NCI-H128 (cell line): ENCODE results near the gene TTC28.

Source experiments
- DNase-seq: peaks from one replicate; lab custom pipeline; 2025; ENCODE audit not compliant: unreplicated experiment; lab: John Stamatoyannopoulos, UW

The TTC28 gene

DNA sequence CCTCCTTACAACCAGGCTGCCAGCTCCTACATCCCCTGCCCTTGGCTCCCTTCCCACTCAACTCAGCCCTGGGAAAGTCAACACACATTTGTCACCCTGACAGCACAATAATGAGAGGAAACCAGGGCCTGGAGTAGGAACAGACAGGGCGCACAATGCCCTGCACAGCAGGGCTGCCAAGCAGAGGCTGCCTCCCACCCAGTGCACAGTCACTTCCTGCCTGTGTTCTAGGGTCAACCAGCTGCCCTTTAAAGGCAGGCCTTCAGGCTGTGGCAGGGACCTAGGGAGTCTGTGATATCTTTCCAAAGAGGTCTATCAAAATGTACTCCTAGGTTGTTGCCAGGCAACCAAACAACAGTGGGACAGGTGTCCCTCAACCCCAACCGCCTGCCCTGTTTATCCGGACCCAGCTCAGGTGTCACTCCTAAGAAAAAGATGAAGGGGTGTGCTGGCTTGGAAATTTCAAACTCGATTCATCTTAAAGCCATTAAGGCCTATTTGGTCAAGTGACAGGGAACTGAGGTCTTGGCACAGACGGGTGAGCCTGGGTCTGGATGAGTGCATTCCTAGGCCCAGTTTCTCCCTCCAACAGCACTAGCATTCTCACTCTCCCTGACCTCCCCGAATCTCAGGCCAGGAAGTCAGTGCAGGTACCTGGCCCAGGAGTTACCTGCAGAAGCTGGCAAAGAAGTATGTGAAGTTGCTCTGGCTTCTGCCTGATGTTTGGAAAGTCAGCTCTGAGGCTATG lies 650.3 kb downstream of the TTC28 start:
- peak; percentile 62 for DNase-seq

DNA sequence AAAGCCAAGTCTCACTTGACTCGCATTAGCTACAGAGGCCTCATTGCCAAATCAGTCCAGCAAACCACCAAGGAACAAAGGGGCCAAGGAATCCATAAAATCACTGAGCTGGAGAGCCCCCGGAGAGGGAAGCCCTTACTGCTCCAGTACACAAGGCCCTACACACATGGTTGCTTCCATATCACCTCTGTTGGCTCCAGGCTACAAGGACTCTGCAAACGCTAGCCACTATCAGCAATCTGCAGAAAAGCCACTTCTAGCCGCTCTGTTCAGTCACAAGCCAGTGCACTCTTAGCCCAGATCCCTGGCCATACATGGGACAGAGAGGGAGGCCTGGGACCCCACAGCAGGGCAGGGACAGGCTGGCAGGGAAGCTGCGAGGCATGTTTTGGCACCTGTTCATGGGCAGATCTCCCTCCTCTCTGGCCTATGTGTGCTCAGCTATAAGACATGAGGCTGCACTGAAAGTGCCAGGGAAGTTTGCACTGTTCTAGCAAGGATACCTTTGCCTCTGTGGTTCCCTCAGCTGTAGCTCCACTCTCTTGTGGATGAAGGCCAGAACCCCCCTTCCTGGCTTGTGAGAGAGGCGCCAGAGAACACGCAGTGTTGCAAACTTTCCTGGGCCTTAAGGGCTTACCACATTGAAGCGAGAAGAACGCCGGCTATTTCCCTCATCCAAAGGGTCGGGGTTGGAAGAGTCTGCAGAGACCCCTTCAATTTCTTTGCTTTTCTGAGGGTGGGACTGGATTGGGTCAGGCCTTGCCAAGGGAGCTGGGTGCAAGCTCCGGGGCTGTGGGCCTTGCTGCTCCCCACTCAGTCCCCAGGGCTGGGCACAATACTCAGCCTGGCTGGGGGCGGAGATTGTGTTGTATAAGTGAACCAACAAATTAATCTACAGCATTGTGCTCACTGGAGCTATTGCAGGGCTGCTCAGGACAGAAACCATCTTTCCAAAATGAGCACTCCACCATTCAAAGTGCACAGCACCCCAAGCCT lies 651.9 kb downstream of the TTC28 start:
- no peak for DNase-seq

DNA sequence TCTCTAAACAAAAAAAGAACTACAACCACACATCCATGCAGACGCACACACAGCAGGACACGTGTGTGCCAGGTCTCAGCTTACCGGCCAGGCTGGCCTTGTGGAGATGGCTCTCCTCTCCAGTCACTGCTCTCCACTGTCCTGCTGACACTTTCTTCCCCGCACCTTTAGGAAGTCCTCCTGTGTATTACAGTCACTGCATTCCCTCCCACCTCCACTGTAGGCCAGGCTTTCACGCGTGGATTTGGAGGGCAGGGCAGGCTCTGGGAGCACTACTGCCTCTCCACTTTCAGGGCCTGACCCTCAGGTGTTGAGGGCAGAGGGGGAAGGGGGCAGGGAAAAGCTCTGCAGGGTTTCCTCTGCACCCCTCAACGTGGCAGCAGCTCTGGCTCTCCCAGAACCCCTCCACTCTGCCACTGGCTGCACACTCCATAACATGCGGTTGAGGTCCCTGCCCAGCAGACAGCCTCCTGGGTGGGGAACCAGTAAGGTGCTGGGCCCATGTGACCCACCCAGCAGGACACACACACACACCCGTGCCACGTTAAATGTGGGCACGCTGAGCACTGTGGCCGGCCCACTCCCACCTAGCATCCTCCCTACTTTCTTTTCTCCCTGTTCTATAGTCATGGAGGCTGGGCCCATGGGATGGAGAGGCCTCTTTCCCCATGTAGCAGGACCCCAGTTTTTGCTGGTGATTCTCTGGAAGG lies 653.6 kb downstream of the TTC28 start:
- no peak for DNase-seq

DNA sequence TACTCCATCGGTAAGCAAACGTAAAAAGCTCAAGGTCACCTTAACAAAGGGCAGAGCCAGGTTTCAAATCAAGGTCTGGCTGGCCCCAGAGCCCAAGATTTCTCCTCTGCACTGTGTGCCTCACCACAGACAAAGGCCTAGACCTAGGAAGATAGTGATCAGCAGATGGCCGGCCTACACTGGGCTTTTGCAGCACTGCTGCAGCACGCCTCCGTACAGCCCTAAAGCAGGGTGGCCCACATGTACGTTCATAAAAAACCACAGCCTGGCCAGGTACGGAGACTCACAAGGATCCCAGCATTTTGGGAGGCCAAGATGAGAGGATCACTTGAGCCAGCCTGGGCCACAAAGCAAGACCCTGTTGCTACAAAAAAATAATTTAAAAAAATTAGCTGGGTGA lies 654.3 kb downstream of the TTC28 start:
- no peak for DNase-seq

DNA sequence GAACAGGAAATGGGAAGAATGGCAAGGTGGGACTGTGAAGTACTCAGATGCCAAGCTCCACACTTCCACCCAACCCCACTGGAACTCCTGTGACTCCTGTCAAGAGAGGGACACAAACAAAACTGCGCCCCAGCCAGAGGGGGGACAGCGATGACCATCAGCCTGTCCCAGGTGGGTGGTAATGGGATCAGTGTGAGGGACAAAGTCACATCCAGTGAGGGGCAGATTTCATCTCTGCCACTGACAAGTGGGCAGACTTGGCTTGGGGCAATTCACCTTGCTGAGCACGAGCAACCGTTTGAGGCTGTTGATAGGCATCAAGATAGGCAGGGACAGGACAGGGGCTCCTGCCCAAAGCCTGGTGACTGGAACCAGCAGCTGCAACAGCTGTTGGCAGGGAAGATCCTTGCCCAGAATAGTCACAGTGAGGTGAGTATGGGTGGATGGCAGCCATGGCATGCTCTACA lies 655.2 kb downstream of the TTC28 start:
- DNase-seq: no peak

DNA sequence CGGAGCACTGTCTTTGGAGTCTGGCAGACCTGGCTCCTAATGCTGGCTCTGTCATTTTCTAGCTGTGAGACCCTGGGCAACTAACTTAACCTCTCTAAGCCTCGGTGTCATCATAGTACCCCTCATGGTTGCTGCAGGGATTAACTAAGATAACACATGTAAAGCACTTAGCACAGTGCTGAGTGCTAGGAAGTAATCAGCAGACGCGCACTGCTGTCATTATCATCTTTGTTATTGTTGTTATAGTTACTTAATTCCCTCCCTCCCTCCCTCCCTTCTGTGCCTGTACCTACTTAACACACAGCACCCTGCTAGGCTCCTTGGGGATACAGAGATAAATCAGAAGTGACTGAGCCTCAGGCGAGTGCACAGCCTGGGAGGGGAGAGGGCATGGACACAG lies 655.9 kb downstream of the TTC28 start:
- DNase-seq: no peak

DNA sequence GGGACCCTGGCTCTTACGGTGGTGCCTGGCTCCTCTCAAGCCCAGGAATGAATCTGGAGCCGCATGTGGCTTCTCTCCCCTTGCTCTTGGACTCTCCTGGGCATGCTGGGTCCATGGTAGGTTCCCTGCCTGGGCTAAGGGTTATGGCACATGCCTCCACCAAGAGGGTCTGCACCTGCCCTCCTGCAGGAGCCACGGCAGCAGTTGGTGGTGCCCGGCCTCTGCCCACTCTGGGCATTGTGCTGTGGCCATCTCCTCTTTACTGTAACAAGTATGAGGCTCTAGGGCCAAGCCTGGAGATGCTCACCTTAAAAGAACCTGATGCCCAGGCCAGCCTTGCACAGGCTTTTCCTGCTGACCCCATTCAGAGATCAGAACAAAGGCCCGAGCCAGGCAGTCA lies 656.6 kb downstream of the TTC28 start:
- DNase-seq: no peak

DNA sequence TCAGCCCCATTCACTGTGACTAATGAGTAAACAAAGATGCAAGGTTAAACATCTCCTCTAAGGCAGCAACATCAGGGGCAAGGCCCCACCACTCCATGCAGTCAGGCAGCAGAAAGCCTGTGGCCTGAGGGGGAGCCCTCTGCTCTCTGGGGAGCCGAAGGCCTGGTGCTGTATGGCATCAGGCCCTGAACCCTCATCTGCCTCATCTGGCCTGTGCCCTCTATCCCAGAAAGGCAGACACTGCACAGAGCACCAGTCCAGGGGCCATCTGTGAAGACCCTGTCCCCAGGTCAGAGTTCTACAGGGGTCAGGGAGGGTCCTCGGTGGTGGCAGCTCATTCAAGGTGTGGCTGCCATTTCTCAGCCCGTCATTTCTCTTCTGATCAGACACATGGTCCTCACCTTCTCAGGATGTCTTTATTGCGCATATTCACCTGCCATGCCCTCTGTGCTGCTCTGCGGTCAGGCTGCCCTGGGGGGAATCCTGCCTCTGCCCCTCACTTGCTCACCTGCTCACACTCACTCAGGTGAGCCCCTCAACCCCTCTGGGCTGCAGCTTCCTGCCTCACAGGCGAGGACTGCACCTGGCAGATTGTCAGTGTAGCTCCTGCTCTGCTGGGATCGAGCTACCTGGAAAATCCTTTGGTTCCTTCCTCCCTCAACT lies 657.5 kb downstream of the TTC28 start:
- DNase-seq: no peak

DNA sequence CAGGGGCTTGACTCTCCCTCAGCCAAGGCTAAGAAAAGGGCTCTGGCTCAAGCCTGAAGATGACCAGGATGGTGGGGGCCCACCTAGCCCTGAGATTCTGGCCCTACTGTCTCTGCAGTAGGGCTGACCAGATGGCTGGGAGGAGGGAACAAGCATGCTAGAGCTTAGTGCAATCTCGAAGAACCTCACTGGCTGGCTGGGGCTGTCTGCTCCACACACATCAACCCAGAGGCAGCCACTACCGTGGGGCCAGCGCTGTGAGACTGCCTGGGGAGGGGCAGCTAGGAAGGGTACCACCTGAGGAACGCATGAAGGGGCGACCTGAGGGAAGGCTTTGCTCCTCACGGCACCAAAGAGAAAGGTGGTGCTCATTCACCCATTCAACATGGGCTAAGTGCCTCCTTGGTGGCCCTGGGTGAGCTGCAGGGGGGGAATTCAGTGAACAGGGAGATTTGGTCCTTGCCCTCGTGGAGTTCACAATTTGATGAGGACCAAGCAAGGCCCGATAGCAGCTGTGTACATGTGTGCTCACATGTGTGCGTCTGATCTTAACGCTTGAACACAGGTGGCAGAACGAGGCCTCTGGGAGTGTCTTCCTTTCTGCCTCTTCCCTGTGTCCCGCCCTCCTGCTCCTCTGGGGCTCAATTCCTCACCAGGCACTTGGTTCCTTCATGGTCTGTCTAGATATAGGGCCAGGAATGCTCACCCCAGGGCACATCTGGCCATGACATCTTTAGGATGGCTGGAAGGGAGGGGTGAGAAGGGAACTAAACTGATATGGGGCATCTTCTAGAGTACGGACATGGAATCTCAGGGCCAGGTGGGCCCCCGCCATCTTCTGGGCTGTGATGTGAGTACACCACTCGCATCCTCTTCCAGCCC lies 658.3 kb downstream of the TTC28 start:
- no peak for DNase-seq

DNA sequence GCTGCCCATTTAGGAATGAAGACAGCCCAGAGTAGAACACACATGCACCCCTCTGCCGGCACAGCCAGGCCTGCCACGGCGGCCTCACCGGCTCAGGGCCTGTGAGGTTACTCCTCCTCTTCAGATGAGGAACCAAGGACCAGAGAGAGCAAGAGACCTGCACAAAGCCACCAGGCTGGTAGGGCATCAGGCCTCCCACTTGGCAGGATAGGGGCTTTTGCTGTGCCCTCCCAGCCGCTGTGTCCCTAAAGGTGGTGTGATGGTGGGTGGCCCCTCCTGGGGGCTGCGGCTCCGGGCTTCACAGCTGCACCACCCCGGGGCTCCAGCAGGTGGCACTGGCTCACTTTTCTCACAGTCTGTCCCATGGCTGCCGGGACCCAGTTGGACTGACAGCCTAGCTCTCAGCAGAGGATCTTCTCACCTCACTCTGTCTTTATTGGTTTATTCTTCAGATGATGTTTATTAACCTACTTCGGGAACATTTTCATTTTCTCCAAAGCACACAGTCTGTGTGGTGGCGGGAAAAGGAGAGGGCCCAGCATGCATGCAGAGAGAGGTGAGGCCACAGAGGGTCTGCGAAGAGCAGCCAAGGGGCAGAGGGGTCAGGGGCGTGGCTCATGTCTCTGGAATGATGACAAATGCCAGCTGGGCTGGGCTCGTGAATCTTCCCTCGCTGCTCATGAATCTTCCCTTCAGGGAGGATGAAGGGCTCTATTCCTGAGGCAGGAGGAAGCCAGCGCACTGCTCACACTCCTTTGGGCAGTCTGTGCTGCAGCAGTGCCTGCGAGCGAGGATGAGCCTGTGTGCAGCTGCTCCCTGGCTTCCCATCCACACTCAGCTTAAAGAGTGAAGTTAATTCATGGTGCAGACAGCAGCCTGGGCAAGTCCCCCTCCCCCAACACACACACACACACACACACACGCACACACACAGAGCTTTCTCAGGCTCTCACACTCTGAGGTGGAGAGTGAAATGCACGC lies 659.5 kb downstream of the TTC28 start:
- DNase-seq: peak; percentile 17

DNA sequence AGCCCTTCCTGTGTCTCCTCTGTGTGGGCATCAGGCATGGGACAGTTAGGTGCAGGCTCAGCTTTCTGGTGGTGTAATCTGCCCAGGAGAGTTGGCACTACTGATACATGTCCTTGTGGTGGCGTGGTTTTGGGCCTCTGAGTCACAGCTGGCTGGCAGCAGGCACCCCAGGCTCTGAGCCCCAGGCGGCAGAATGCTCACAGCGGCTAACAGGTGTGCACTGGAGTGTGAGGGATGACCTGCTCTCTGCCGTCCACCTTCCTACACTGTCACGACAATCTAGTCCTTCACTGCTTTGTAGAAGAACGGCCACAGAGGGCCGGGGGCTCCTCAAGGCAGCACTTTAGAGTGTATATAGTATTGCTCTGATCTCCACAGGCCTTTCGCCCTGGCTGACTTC lies 660.3 kb downstream of the TTC28 start:
- DNase-seq: no peak

DNA sequence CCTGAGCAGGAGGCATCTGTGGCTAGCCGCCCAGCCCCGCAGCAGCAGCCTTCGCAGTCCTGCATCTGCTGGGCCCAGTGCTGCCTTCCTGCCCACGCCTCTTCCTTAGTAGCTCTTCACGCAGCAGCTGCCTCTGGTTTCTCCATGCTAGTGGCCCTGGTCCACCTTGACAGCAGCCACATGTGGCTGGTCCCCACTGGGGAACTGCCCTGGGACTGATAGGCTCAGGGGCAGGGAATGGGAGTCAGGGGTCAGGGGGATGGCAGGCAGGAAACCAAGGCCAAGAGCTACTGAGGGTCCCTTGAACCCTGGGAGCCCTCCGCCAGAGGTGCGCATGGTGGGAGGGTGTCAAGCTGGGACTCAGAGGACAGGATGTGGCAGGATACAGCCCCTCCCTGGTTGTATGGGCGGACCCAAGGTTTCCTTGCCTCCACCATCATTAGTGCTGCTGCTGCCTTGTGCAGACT lies 661.1 kb downstream of the TTC28 start:
- no peak for DNase-seq

DNA sequence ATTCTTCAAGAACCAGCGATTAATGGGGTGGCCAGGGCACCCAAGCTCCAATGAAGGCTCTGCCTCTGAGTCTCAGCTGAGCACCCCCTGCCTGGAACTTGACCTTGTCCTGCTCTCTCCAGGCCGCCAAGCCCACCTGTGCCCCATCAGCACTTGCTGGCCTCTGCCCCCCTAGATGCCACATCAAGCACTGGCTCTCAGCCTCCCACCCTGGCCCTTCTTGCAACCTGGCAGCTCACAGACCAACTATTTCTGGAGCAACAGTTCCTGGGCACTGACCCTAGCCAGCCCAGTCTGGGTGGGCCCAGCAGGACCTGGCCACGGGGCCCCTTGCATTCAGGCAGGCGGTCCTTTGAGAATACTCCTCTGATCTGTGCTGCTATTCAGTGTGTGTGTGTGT lies 661.8 kb downstream of the TTC28 start:
- no peak for DNase-seq

DNA sequence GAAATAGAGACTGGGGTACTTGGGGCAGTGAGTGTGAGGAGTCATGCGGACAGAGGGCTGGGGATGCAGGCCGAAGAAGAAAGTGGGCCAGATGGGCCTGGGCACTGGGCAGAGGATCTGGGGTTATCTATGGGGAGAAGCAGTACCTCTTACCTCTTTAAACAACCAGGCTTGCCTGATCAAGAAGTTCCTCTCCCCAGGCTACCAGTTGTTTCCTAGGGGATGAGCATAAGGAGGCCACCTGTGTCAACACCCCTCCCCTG lies 662.2 kb downstream of the TTC28 start:
- DNase-seq: no peak

DNA sequence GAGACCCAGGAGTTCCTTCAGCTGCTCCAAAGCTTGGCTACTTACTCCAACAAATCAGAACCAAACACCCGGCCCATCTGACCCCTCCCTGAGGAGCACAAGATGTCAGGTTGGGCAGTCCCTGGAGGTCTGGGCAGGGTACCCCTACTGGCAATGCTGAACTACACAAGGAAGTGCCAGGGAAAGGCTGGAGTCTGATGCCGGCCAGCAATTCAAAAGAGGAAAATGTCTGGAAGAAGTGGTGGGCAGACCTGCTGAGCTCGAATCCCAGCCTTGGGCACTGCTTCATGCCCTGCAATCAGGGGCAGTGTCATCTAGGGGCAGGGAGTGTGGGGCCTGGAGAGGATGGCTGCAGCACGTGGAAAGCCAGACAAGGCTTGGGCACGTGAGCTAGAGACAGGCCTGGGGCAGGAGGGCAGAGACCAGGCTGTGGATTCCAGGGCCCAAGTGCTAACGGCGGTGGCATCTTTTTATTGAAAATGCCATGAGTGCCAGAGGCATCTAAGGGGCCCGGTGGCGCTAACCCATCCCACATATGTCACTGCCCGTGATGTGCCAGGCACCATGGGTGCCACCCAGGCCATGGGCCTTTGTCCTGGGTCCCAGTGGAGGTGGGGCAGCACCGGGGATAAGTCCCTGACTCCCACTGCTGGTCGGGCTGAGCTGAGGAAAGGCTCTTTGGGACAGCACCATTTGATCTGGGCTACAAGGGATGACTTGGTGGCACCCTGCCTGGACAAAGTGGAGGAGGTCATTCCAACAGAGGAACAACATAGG lies 662.7 kb downstream of the TTC28 start:
- no peak for DNase-seq

DNA sequence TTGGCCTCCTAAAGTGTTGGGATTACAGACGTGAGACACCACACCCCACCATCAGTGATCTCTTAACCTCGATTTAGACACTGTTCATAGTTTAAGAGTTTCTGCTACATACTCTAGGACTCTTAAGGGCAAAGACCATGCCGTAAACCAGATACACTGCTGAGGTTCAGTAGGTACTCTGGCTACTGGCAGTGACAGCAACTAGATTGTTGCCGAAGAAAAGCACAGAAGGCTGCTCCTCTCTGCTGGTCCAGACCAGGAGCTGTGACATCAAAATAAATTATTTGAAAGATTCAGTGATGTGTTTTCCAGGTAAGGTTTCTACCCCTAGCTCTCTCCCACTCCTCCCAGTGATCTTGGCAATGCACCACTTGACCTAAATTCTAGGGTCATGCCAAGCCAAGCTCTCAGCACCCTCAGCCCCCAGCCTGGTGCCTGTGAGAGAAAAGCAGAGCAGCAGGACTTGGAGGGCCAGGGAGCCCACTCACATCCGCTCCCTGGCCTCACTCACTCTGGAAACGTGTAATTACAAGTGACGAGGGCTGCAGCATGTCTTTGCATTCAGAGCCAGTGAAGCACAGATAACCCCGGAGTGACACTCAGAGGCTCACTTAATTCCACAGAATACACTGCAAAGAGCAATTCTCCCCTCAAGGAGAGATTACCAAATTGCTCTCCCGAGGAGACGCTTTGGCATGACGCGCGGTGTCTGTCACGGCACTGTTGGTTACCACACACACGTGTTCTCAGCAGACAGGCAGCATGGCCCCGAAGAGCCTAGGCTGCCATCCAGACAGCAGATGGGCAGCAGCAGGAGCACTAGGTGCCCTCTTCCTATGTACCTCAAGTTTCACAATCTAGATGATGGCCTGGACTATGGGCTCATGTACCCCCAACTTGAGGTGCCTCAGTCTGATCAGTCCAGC lies 663.7 kb downstream of the TTC28 start:
- no peak for DNase-seq

DNA sequence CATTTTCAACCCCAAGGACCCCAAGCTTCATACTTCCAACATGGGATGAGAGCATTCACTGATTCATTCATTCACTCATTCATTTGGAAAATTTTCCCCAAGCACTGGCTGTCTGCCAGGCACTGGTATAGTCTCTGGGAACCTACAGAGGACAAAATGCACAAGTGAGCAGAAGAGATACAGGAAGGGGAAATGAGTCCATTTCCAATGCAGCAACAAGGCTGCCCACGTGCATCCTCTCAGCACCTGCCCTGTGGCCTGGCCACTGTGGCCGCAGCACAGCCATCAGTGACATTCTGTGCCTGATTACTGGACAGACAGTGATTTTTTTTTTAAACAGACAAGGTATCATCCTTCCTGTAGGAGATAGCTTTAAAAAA lies 664.6 kb downstream of the TTC28 start:
- DNase-seq: no peak
